IMR-90 (cell line): ENCODE results near the gene NOP10. TPM values are rescaled to one million over a fixed set of nuclear protein-coding genes. Genes with fewer than 3 reads are reported as not detected.

ENCODE experiments used
- ATAC-seq: fragments of 200-7000 bp; cut with Tn5 transposase; 2 replicates; pipeline ENCODE4 v1.9.1; 2020; ENCODE audit warnings: low read depth, mild to moderate bottlenecking, moderate library complexity
- BruUV-seq: library from RNA; stranded (reverse); fragments of 400-500 nt; replicated peaks from 2 replicates; lab custom pipeline; 2021; lab: Mats Ljungman, UMichigan
- CTCF ChIA-PET: fragments of 300-600 bp; formaldehyde crosslinking; extraction: SDS; loops from one replicate; lab custom pipeline; 2021; ENCODE audit warnings: antibody characterized with exemption; lab: Yijun Ruan, JAX
- POLR2A ChIA-PET: fragments of 300-600 bp; sonication (Branson Sonifier 250); formaldehyde crosslinking; loops from one replicate; lab custom pipeline; 2022; ENCODE audit warnings: antibody characterized with exemption; ENCODE audit not compliant: unreplicated experiment; lab: Charles Lee
- DNase-seq: peaks from one replicate; pipeline ENCODE4 v3.0.0; 2013
- H2AFZ ChIP-seq: replicated peaks from 2 replicates; pipeline ENCODE3; 2013; ENCODE audit warnings: low read length, mild to moderate bottlenecking; ENCODE audit not compliant: poor library complexity
- H2AK5ac ChIP-seq: 2 replicates; pipeline ENCODE4 v1.6.1; 2013; ENCODE audit warnings: low read depth, low read length, inconsistent platforms
- H2AK9ac ChIP-seq: replicated peaks from 2 replicates; pipeline ENCODE3; 2013; ENCODE audit warnings: mild to moderate bottlenecking, low read depth, low read length, moderate library complexity; ENCODE audit not compliant: poor library complexity
- H2BK120ac ChIP-seq: 2 replicates; pipeline ENCODE4 v1.6.1; 2013; ENCODE audit warnings: low read depth, low read length, inconsistent platforms
- H2BK15ac ChIP-seq: 3 replicates; pipeline ENCODE4 v1.6.1; 2013; ENCODE audit warnings: low read depth, low read length, inconsistent platforms
- H2BK20ac ChIP-seq: 2 replicates; pipeline ENCODE4 v1.6.1; 2013; ENCODE audit warnings: low read depth, mild to moderate bottlenecking, inconsistent platforms, low read length, moderate library complexity
- H2BK5ac ChIP-seq: 2 replicates; pipeline ENCODE4 v1.6.1; 2013; ENCODE audit warnings: mild to moderate bottlenecking, low read depth, low read length, inconsistent platforms; ENCODE audit not compliant: poor library complexity, severe bottlenecking
- H3K14ac ChIP-seq: replicated peaks from 2 replicates; pipeline ENCODE4 v1.6.1; 2013; ENCODE audit warnings: low read depth, low read length, inconsistent platforms
- H3K18ac ChIP-seq: 2 replicates; pipeline ENCODE4 v1.6.1; 2013; ENCODE audit warnings: low read depth, low read length, control low read depth
- H3K23ac ChIP-seq: 2 replicates; pipeline ENCODE4 v1.6.1; 2013; ENCODE audit warnings: low read depth, low read length, inconsistent platforms
- H3K27ac ChIP-seq: 2 replicates; pipeline ENCODE4 v1.5.1; 2013; ENCODE audit warnings: mild to moderate bottlenecking, control low read depth, low read length; ENCODE audit not compliant: insufficient read depth
- H3K27me3 ChIP-seq: 2 replicates; pipeline ENCODE4 v1.6.1; 2013; ENCODE audit warnings: low read length; ENCODE audit not compliant: control insufficient read depth, insufficient read depth
- H3K36me3 ChIP-seq: 2 replicates; pipeline ENCODE4 v1.6.1; 2013; ENCODE audit warnings: low read length, mixed read lengths; ENCODE audit not compliant: control insufficient read depth, insufficient read depth
- H3K4ac ChIP-seq: 2 replicates; pipeline ENCODE4 v1.6.1; 2013; ENCODE audit warnings: low read depth, low read length, inconsistent platforms
- H3K4me1 ChIP-seq: 2 replicates; pipeline ENCODE4 v1.6.1; 2013; ENCODE audit warnings: low read length, mixed read lengths; ENCODE audit not compliant: control insufficient read depth, insufficient read depth
- H3K4me2 ChIP-seq: 2 replicates; pipeline ENCODE4 v1.6.1; 2013; ENCODE audit warnings: low read depth, mild to moderate bottlenecking, control low read depth, low read length, moderate library complexity
- H3K4me3 ChIP-seq: 2 replicates; pipeline ENCODE4 v1.5.1; 2013; ENCODE audit warnings: low read depth, mild to moderate bottlenecking, control low read depth, low read length, moderate library complexity; ENCODE audit not compliant: insufficient read depth
- H3K56ac ChIP-seq: 2 replicates; pipeline ENCODE4 v1.6.1; 2013; ENCODE audit warnings: low read length, inconsistent platforms; ENCODE audit not compliant: insufficient read depth; ENCODE audit errors: extremely low read depth
- H3K79me1 ChIP-seq, 2 experiments: 2 replicates each; pipeline ENCODE4 v1.6.1; 2013; ENCODE audit warnings: low read length in 2 of 2, inconsistent platforms in 1 of 2, low read depth in 1 of 2
- H3K9ac ChIP-seq: 2 replicates; pipeline ENCODE4 v1.6.1; 2013; ENCODE audit warnings: low read depth, low read length, control low read depth
- H3K9me1 ChIP-seq: 2 replicates; pipeline ENCODE4 v1.6.1; 2013; ENCODE audit warnings: low read length, inconsistent platforms; ENCODE audit not compliant: insufficient read depth
- H3K9me3 ChIP-seq: 2 replicates; pipeline ENCODE4 v1.6.1; 2013; ENCODE audit warnings: low read length; ENCODE audit not compliant: control insufficient read depth, insufficient read depth
- H4K20me1 ChIP-seq: 2 replicates; pipeline ENCODE4 v1.6.1; 2013; ENCODE audit warnings: low read length, inconsistent platforms; ENCODE audit not compliant: insufficient read depth
- H4K5ac ChIP-seq: 2 replicates; pipeline ENCODE4 v1.6.1; 2013; ENCODE audit warnings: mild to moderate bottlenecking, low read depth, low read length, control low read depth
- H4K8ac ChIP-seq, 2 experiments: 2 replicates each; pipeline ENCODE4 v1.6.1; 2013; ENCODE audit warnings: low read depth in 2 of 2, low read length in 2 of 2, control low read depth in 1 of 2, inconsistent platforms in 1 of 2
- H4K91ac ChIP-seq: 2 replicates; pipeline ENCODE4 v1.6.1; 2013; ENCODE audit warnings: low read depth, low read length, inconsistent platforms; ENCODE audit not compliant: insufficient read depth
- BHLHE40 ChIP-seq: fragments of 150-350 bp; IDR thresholded peaks from 2 replicates; pipeline ENCODE4 v1.6.1; 2016; ENCODE audit warnings: mild to moderate bottlenecking, low read depth, low read length
- CTCF ChIP-seq: conservative IDR thresholded peaks from 2 replicates; pipeline ENCODE4 v1.5.1; 2012; ENCODE audit warnings: mild to moderate bottlenecking, low read depth, low read length, improper control_type of control experiment
- ELK1 ChIP-seq: fragments of 150-350 bp; IDR thresholded peaks from 2 replicates; pipeline ENCODE4 v1.6.1; 2016; ENCODE audit warnings: low read depth, mild to moderate bottlenecking, low read length, moderate library complexity, borderline replicate concordance
- MAZ ChIP-seq: IDR thresholded peaks from 2 replicates; pipeline ENCODE4 v1.6.1; 2012; ENCODE audit warnings: low read depth, mild to moderate bottlenecking, low read length, improper control_type of control experiment, moderate library complexity, borderline replicate concordance
- SMC3 ChIP-seq: fragments of 150-350 bp; IDR thresholded peaks from 2 replicates; pipeline ENCODE4 v1.6.1; 2016; ENCODE audit warnings: low read depth, mild to moderate bottlenecking, antibody characterized with exemption, low read length, moderate library complexity
- WGBS, 2 experiments: methylation state at CpG; one replicate each; pipeline versions ENCODE4 v1.1.5 to v1.1.7; 2013; ENCODE audit warnings: missing lambda C conversion rate in 2 of 2; ENCODE audit not compliant: insufficient read length in 1 of 2; ENCODE audit errors: extremely low coverage in 2 of 2; 5-methylcytosine and 5-hydroxymethylcytosine counted together
- dilution Hi-C: fragments of 300-500 bp; cut with HindIII; formaldehyde crosslinking; loops from one replicate; pipeline ENCODE4 v1.14.3; 2018; ENCODE audit warnings: low sequenced_read_pairs; ENCODE audit not compliant: unreplicated experiment
- in situ Hi-C: fragments of 300-500 bp; cut with MboI; formaldehyde crosslinking; loops from 3 replicates; pipeline ENCODE4 v1.14.3; 2019; ENCODE audit warnings: low sequenced_read_pairs, inconsistent platforms, mixed read lengths
- intact Hi-C: fragments of 100-400 bp; cut with micrococcal nuclease; formaldehyde crosslinking; loops from 2 replicates; pipeline ENCODE4 v1.10.0; 2022
- polyA plus RNA-seq, 3 experiments: library from polyadenylated mRNA; depleted of rRNA; stranded (reverse); fragments of >200 nt; gene quantifications; 2 replicates each; pipeline ENCODE4 v1.2.3, GENCODE V29; 2012; ENCODE audit warnings: low replicate concordance in 1 of 3
- total RNA-seq: library from RNA; depleted of rRNA; stranded (reverse); fragments of >200 nt; gene quantifications from 2 replicates; pipeline ENCODE4 v1.2.3, GENCODE V29; 2012

NOP10 gene
- total and polyA plus RNA-seq, 2 of the 4 experiments (the other 2 are of a cell fraction) = 141 to 468 TPM

- intact Hi-C loops = loop anchor here (5.0 kb wide), 1 partner anchor 224 kb away; the partner anchor contains the start of gene GOLGA8B
- ATAC-seq = no peak
- Histone ChIP-seq H3K56ac (no peak overlapping the region), H3K4me1 (no peaks in the 10 kb centered on the region), H2BK20ac (no peak overlapping the region), H3K9ac (no peak overlapping the region), H3K4me3 (no peak overlapping the region), H3K4me2 (no peak overlapping the region), H2AK5ac (no peak overlapping the region), H2BK120ac (no peak overlapping the region), H2BK15ac (no peak overlapping the region), H3K18ac (no peak overlapping the region), H2AK9ac (no peak overlapping the region), H3K14ac (no peak overlapping the region), H2AFZ (no peak overlapping the region), H3K9me1 (no peaks in the 10 kb centered on the region), H3K9me3 (no peaks in the 10 kb centered on the region), H3K23ac (no peak overlapping the region), H3K36me3 (peaks cover 32% of the 10 kb centered on the region), H4K8ac (no peak overlapping the region), H4K91ac (no peak overlapping the region), H4K20me1 (no peaks in the 10 kb centered on the region), H3K27ac (no peak overlapping the region), H3K27me3 (no peaks in the 10 kb centered on the region), H2BK5ac (no peak overlapping the region), H4K5ac (no peak overlapping the region), H3K4ac (no peak overlapping the region), H3K79me1 (0 out of 4 replicates have a peak, but pooled peaks cover under 1 to 2% of the 10 kb centered on the region in 2 experiments)
- POLR2A ChIA-PET = no interaction called here
- 100% methylated on average over 1 of the region's 3 CpGs; no CpG with 5 or more reads in 1 of the 2 experiments for WGBS, 2 experiments
- CTCF ChIA-PET = interaction anchor here (0.5 to 1.2 kb wide), 3 partner anchors 8 to 223 kb away, joined by 3 to 4 read pairs (median 3); partner anchors contain the start of gene LPCAT4
- dilution Hi-C loops = no loop called here
- no peak for DNase-seq
- in situ Hi-C loops = no loop called here
- peak; percentile 18; the same call in 1 of the 2 replicates for TF ChIP-seq CTCF
- no peak for TF ChIP-seq BHLHE40
- TF ChIP-seq ELK1 = no peak
- no peak for TF ChIP-seq SMC3
- no peak for TF ChIP-seq MAZ
- BruUV-seq = no TSS peak
Observed at GRCh38 chr15:34358367-34358766, 15.4 kb upstream of the NOP10 start.
